GM18517 (cell line): ENCODE data around the gene GARIN1A.

Source experiments
- ATAC-seq: cut with Tn5 transposase; IDR thresholded peaks from one replicate; pipeline ENCODE4 v1.9.1; 2021; ENCODE audit warnings: mild to moderate bottlenecking, moderate library complexity; ENCODE audit not compliant: unreplicated experiment

GARIN1A gene

DNA sequence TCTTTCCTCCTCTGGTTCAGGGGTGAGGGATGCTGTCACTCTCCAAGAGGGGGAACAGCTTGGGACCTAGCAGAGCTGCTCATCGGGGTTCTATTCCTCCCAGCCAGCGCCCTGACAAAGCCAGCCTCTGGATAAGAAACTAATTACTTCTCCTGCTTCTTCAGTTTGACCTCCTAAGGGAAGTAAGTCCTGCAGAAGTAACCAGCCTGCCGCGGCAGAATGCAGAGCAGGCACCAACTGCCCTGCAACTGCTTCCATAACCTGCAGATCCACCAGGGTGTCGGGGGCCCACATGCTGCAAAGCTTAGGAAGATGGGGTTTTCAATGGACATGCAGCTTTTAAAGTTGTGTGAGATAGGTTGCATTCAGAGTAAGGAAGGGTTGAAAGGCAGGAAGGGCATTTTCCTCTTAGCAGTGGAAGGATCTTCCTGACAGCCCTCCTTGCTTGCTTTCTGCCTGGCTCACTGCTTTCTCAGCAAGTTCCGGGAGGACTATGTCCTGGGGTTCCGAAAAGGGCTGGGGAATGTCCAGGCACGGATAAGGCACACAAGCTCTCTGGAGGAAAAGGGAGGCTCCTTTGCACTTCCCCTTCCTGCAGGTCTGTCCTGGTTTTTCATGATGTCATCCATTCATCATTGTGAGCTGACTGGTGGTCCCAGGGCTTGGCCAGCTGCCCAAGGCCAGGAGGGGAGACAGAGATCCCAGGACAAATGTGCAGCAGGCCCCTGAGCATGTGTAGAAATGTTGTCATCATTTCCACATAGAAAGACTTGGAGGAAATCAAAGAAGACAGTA, 42.8 kb downstream of the GARIN1A start:
- no peak for ATAC-seq

- ATAC-seq, result no peak
Measured at GRCh38 chr7:128718967-128719642, 47.0 kb downstream of the GARIN1A start.

DNA sequence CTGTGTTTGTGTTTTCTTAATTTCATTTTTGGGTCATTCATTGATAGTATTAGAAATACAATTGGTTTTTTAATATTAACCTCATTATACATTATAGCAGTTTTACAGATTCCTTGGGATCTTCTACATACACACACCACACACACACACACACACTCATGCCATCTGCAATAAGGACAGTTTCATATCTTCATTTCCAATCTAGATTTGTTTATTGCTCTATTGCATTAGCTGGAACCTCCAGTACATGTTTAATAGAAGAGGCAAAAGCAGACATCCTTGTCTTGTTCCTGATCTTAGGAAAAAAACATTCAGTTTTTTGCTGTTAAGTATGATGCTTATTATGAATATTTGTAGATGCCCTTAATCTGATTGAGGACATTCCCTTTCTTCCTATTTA, 49.3 kb downstream of the GARIN1A start:
- no peak for ATAC-seq
